GM21390 (cell line): Measurements from ENCODE around the gene ADORA2A.

ENCODE experiments used
- ATAC-seq: cut with Tn5 transposase; IDR thresholded peaks from one replicate; pipeline ENCODE4 v1.9.1; 2021; ENCODE audit not compliant: unreplicated experiment

ADORA2A gene

GRCh38 chr22:24431309-24432034 lies 4.1 kb downstream of the ADORA2A start:
- ATAC-seq, result no peak

GRCh38 chr22:24432059-24432853 lies 4.9 kb downstream of the ADORA2A start:
- no peak for ATAC-seq

- no peak for ATAC-seq
Measured at GRCh38 chr22:24433001-24433827, 5.8 kb downstream of the ADORA2A start.

- peak; percentile 61 for ATAC-seq
Measured at GRCh38 chr22:24433828-24434470, 6.5 kb downstream of the ADORA2A start.

GRCh38 chr22:24434471-24435322 lies 7.3 kb downstream of the ADORA2A start:
- peak; percentile 33 for ATAC-seq

- ATAC-seq, result no peak
Measured at GRCh38 chr22:24435323-24435645, 7.9 kb downstream of the ADORA2A start.

- no peak for ATAC-seq
Measured at GRCh38 chr22:24435861-24436371, 8.5 kb downstream of the ADORA2A start.

- ATAC-seq, result no peak
Measured at GRCh38 chr22:24436553-24436952, 9.2 kb downstream of the ADORA2A start.

- no peak for ATAC-seq
Measured at GRCh38 chr22:24437091-24437490, 9.7 kb downstream of the ADORA2A start.

GRCh38 chr22:24437741-24438328 lies 10.4 kb downstream of the ADORA2A start:
- no peak for ATAC-seq

- no peak for ATAC-seq
Measured at GRCh38 chr22:24440270-24440717, 12.9 kb downstream of the ADORA2A start.

GRCh38 chr22:24440718-24441405 lies 13.5 kb downstream of the ADORA2A start:
- no peak for ATAC-seq

- no peak for ATAC-seq
Measured at GRCh38 chr22:24441406-24442351, 14.3 kb downstream of the ADORA2A start.

- no peak for ATAC-seq
Measured at GRCh38 chr22:24442352-24442744, 14.9 kb downstream of the ADORA2A start.

- no peak for ATAC-seq
Measured at GRCh38 chr22:24443668-24444067, 16.3 kb downstream of the ADORA2A start.

- ATAC-seq, result no peak
Measured at GRCh38 chr22:24444251-24444650, 16.9 kb downstream of the ADORA2A start.

- ATAC-seq, result no peak
Measured at GRCh38 chr22:24444729-24445466, 17.5 kb downstream of the ADORA2A start.
